GM18507 (cell line): ENCODE measurements around the gene FXN.

Source experiments
- DNase-seq: peaks from one replicate; pipeline ENCODE4 v3.0.0; 2011; ENCODE audit warnings: low read depth; ENCODE audit not compliant: insufficient read length; ENCODE audit errors: extremely low spot score
- FAIRE-seq: peaks from 2 replicates; lab custom pipeline; 2011; peaks lifted over from hg19 to GRCh38; lab: Jason Lieb, UNC

Gene FXN

GRCh38 chr9:69130456-69131441 lies 95.2 kb downstream of the FXN start:
- DNase-seq (no peak), FAIRE-seq (no peak)

- FAIRE-seq, result no peak
- DNase-seq, result no peak
Measured at GRCh38 chr9:69131682-69132081, 96.1 kb downstream of the FXN start.

- FAIRE-seq (no peak), DNase-seq (no peak)
Measured at GRCh38 chr9:69132361-69132760, 96.8 kb downstream of the FXN start.

- no peak for DNase-seq
- no peak for FAIRE-seq
Measured at GRCh38 chr9:69134412-69134811, 98.9 kb downstream of the FXN start.

- FAIRE-seq (no peak), DNase-seq (no peak)
Measured at GRCh38 chr9:69136185-69136584, 100.6 kb downstream of the FXN start.

- DNase-seq (no peak), FAIRE-seq (no peak)
Measured at GRCh38 chr9:69136779-69137178, 101.2 kb downstream of the FXN start.

GRCh38 chr9:69137311-69137710 lies 101.8 kb downstream of the FXN start:
- FAIRE-seq (no peak), DNase-seq (no peak)

GRCh38 chr9:69139596-69139995 lies 104.0 kb downstream of the FXN start:
- FAIRE-seq, result no peak
- DNase-seq, result no peak

- DNase-seq (no peak), FAIRE-seq (no peak)
Measured at GRCh38 chr9:69140123-69140735, 104.7 kb downstream of the FXN start.

- DNase-seq, result no peak
- no peak for FAIRE-seq
Measured at GRCh38 chr9:69141851-69142250, 106.3 kb downstream of the FXN start.

GRCh38 chr9:69143291-69143690 lies 107.7 kb downstream of the FXN start:
- FAIRE-seq (no peak), DNase-seq (no peak)

- no peak for FAIRE-seq
- DNase-seq, result no peak
Measured at GRCh38 chr9:69145144-69145715, 109.7 kb downstream of the FXN start.

- FAIRE-seq (no peak), DNase-seq (no peak)
Measured at GRCh38 chr9:69147041-69147834, 111.7 kb downstream of the FXN start.

- no peak for DNase-seq
- no peak for FAIRE-seq
Measured at GRCh38 chr9:69149321-69149807, 113.8 kb downstream of the FXN start.
